HG03175 (cell line): ENCODE data around the gene SDF4.

Experiments used
- ATAC-seq: cut with Tn5 transposase; IDR thresholded peaks from one replicate; pipeline ENCODE4 v1.9.1; 2021; ENCODE audit warnings: mild to moderate bottlenecking, moderate library complexity; ENCODE audit not compliant: unreplicated experiment

Gene SDF4

GRCh38 chr1:1215080-1215676 is 16.6 kb downstream of the SDF4 start:
- ATAC-seq = no peak

GRCh38 chr1:1213345-1214265 is 18.2 kb downstream of the SDF4 start, which contains the start of gene TNFRSF4:
TNFRSF4 (minus strand) TSS chr1:1214153; CDS start chr1:1214127, 26 bp downstream.
- no peak for ATAC-seq

DNA sequence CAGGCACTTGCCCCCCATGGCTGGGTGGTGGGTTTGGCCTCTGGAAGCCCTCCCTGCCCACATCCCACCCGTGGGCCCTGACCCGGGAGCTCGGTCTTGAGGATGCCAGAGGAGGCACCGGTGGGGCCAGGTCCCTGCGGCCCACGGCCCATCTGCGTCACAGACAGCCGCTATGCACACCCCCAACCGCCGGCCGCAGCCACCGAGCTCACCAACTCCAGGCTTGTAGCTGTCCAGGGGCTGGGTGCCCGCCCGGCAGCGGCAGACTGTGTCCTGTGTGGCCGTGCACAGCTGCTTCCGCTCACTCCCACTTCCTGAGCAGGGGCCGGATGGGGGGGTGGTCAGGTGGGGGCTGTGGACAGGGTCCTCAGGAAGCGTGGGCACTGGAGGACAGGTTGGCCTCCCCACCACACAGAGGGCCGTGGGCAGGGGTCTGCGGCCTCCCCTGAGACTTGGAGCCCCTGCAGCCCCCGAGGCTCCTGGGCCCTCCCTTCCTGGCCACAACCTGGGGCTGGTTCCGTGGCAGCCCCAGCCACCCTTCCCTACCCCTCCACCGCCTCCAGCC is 18.9 kb downstream of the SDF4 start:
- ATAC-seq = no peak

- no peak for ATAC-seq
These were observed 20.0 kb downstream of the SDF4 start for GRCh38 chr1:1211541-1212441.

GRCh38 chr1:1210726-1211540 is 20.9 kb downstream of the SDF4 start:
- ATAC-seq = no peak

- no peak for ATAC-seq
These were observed 22.9 kb downstream of the SDF4 start for GRCh38 chr1:1208713-1209433.

DNA sequence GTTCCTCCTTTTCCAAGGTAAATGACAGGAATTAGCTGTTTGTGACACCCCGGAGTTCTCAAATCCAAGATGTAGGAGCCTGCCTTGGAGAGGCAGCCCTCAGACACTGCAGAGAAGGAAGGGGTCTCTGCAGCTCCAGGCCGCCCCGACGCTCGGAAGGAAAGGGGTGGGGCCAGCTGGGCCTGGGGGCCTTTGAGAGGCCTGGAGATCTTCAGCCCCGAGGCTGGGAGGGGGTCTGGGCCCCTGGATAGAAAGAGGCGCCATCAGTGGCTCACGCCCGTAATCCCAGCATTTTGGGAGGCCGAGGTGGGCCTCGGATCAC is 24.3 kb downstream of the SDF4 start:
- ATAC-seq = no peak

- ATAC-seq = no peak
These were observed 24.8 kb downstream of the SDF4 start for GRCh38 chr1:1206966-1207531.

GRCh38 chr1:1206376-1206965 is 25.3 kb downstream of the SDF4 start, which contains the start of gene TNFRSF18:
TNFRSF18 (minus strand) TSS chr1:1206592; CDS start chr1:1206571, 21 bp downstream.
- ATAC-seq = no peak

- ATAC-seq = no peak
These were observed 25.9 kb downstream of the SDF4 start for GRCh38 chr1:1205769-1206375.

DNA sequence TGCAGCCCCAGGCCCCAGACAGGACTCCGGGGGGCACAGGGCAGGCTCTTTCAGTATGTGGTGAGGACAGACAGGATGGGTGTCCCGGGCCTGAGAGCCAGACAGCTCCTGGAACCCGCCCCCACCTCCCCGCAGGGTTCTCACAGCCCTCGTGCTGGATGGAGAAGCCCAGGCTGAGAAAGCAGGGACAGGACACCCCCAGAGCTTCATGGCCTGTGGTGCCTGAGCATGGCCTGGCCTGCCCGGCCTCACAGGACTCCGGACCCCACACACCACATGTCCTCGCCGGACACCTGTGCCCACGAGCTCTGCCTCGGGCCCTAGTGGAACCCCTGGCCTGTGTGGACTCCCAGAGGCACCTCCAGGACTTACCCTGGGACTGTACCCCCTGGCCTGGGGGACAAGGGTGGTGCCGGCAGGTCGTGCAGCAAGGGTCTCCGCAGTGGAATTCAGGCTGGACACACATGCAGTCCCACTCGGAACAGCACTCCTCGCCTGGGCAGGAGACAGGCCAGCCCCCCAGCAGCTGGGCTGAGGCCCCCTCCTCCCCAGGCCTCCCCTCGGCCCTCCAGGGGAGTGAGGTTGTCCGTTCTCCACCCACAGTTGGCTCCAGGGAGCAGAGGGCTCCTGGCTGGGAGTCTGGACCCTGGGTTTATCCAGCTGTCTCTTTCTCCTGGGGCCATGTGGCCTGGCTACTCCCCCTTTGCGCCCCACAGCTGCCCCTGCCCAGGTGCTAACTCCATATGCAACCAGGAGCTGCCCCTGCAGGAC is 26.6 kb downstream of the SDF4 start:
- ATAC-seq = no peak

GRCh38 chr1:1204425-1204920 is 27.3 kb downstream of the SDF4 start:
- no peak for ATAC-seq

DNA sequence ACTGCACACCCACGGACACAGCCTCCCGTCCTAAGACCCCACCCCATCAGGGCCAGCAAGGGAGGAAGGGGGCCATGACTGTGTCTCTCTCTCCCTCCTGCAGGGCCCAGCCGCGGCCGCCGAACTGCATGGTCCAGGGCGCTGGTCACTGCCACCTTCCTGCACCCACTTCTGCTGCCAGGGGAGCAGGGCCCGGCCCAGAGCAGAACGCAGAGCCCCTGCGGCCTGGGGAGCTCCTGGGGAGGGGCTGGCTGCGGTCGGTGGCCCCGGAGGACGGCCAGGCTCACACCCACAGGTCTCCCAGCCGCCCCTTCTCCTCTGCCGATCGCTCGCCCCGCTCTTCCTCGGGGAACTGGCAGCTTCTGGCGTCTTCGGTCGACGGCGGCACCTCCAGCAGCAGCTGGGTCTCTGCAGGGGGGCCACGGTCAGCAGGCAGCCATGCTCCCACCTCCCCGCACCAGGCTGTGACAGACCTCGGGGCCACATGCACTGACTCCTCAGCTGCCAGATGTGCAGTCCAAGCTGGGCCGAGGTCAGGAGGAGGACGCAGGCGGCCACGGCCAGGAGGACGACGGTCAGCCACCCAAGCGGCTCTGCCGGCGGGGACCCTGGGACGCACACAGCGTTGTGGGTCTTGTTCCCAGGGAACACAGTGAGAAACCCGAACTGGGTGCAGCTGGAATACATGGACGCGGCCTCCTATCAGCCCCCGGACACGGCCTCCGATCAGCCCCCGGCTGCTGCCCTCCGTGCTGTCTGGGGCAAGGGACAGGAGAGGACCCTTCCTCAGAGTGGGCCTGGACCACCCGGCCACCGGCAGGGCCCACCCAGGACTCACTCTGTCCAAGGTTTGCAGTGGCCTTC is 28.0 kb downstream of the SDF4 start:
- ATAC-seq = no peak

DNA sequence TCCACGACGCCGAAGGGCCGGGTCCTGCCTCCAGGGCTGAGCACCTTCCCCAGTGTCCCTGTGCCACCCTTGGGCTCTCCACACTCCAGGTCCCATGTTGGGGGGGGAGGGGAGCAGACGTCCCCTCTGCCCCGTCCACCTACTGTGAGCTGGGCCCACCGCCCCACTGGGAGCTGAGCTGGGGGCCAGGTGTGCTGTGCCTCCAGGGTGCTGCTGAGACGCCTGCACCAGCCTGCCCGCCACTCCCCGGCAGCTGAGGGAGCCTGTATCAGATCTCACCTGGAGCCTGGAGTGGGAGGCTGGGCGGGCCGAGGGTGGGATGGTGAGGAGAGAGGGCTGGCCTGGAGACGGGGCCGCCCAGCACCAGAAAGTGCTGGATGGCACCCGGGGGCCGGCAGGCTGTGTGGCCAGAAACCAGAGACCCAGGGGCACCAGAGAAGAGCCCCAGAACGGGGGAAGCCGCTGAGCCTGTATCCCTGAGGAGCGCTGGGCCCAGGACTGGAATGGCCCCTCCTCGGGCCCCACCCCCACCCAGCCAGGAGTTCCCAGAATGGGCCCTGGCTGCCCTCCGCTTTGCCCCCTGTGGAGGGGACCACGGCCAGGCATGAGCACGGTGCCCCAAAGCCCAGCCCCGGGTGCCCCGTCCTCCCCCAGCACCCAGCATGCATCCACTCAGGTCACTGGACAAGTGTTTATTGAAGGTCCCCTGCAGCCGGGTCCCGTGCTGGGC is 28.8 kb downstream of the SDF4 start:
- ATAC-seq = no peak

DNA sequence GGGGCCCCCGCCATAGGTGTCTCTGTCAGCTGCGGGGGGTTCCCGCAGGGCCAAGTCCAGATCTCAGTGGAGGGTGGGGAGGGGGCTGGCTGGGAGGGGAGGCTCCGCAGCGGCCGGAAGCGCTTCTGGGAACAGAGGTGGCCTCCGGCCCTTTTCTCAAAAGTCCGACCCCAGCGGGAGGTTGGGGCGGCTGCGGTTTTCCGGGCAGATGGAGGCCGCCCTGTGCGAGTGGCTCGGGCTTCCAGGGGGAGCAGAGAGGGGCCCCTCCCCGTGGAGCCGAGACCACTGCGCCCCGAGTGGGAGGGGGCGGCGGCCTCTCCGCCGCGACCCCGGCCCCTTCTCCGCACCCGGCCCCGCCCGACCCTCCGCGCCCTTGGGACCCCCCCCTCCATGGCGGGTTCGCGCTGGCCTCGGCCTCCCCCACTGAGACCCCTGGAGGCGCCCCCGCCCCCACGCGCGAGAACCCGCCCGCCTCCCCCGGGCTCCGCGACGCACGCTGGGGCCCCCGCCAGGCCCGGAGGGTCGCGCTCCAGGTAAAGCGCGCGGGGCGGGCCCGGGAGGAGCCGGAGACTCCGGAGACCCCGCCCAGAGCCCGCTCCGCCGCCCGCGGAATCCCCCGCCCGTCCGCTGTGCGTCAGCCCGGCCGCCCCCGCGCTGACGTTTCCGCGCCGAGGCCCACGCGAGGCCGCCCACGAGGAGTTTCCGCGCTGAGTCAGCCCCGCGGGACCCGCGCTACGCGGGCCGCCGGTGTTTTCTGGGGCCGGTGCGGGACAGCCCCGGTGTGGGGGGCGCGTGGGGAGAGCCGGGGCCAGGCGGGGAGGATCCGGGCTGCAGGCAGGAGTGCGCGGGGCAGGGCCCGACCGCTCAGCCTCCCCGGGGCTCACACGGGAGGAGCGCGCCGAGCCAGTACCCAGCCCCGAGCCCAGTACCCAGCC is 30.7 kb downstream of the SDF4 start:
- ATAC-seq = no peak
